GM18861 (cell line): ENCODE measurements around the gene CSPG4.
"Not testable (repeated sequence)": the region's sequence is repeated elsewhere in the genome, so short reads cannot be mapped to it uniquely, and the experiment has no call there.

Experiments used
- ATAC-seq: cut with Tn5 transposase; IDR thresholded peaks from one replicate; pipeline ENCODE4 v1.9.1; 2021; ENCODE audit not compliant: unreplicated experiment

CSPG4 gene

GRCh38 chr15:75725719-75726607, 13.3 kb upstream of the CSPG4 start:
- no peak for ATAC-seq

GRCh38 chr15:75725006-75725718, 12.5 kb upstream of the CSPG4 start:
- no peak for ATAC-seq

DNA sequence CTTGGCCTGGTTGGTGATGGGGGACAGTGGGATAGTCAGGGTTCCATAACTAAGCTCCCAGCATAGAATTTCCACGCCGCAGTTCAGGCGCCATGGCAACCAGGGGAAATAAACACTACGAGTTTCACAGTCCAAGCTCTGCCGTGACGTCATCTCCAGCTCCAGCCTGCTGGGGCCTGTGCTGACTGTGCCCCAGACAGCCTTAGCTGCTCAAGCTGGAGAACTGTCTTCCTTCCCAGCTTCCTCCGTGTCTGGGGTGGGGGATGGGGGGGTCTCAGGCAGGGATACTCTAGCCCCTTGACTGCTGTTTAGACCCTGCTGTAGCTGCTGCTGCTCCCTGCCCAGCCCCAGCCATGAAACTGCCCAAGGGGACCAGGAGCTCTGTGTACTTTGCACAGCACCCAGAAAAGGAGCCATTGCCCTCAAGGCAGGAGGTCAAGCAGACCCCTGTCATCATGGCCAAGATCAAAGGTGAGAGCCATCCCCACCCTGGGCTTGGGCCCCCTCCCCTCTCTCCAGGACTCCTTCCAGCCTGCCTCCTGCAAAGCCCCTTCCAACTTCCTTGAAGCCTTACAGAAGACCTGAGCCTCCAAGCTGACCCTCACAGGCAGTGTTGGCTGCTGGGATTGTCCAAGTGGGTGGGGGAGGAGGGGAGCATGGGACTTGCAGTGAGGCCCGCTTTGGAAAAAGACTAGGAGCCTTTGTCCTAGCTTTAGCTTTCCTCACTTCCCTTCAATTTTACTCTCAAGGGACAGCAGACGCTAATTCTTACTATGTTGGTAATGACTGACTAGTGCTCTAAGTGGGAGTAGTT, 11.4 kb upstream of the CSPG4 start:
- no peak for ATAC-seq

DNA sequence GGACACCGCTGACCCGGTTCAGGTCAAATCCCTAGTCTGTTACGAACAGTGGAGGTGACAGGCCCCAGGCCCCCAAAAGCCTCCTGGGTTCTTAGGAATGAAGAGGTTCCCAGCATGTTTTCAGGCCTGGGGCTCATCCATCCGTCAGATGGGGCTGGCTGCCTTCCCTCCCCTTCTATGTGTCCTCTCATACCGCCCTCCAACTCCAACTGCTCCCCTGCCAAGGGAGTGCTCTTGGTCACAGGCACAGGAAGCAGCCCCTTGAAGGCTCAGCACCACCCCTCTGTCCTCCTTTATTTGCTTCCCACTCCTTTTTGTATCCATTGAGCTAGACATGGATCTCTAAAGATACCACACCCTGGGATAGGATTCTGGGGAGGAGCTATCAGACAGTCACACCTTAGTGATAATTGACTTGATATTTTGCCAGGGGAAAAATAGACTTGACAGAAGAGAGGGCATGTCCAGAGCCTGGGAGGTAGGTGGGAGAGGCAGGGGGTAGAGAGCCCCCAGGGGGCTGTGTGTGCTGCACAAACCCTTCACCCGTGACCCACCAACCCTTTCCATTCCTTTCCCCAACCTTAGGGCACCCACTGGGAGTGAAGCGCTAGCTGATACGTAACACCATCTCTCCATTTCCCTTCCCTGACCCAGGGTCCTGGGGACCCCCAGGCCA, 10.7 kb upstream of the CSPG4 start:
- ATAC-seq = no peak

- no peak for ATAC-seq
Observed at GRCh38 chr15:75721923-75722870, 9.5 kb upstream of the CSPG4 start.

DNA sequence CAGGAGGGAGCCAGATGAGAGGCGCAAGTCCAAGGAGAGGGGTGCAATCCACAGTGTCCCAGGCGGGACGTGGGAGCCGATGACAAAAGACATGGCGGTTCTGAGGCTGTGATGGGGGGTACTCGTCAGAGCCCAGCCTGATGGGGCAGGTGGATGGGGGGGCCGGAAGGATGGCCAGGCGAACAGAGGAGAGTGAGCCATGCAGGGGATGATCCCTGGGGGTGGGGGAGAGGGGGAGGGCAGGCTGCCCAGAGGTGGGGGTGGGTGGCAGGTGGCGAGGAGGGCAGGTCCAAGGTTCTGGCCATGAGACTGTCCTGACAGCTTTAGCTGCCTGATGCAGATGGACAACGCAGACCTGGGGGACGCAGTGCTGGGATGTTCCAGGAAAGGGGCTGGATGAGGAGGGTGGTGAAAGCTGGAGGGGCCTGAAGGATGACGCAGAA, 8.9 kb upstream of the CSPG4 start:
- no peak for ATAC-seq

DNA sequence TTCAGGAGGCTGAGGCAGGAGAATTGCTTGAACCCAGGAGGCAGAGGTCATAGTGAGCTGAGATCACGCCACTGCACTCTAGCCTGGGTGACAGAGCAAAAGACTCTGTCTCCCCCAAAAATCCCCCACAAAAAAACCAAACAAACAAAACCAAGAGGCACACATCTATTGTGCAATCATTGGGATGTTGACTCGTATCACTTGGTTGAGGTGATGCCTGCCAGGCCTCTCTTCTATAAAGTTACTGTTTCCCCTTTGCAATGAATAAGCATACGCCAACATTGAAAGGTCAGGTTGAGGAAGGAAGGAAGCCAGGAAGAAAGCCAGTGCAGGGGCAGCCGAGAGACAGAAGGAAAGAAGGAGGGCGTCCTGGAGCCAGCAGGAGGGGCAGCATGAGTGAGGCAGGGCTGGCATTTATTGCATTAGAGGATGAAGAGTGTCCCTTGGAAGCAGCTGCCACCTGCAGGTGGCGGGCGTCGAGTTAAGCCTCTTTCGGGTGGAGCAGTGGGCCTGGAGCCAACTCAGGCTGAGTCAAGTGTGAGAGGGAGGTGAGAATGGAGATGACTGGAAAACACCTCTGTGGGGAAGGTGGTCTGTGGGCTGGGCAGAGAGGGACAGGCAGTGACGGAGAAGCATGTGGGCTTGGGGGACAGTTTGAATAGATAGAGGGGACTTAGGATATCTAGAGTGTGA, 8.3 kb upstream of the CSPG4 start:
- no peak for ATAC-seq

GRCh38 chr15:75720297-75720696, 7.6 kb upstream of the CSPG4 start:
- ATAC-seq = no peak

DNA sequence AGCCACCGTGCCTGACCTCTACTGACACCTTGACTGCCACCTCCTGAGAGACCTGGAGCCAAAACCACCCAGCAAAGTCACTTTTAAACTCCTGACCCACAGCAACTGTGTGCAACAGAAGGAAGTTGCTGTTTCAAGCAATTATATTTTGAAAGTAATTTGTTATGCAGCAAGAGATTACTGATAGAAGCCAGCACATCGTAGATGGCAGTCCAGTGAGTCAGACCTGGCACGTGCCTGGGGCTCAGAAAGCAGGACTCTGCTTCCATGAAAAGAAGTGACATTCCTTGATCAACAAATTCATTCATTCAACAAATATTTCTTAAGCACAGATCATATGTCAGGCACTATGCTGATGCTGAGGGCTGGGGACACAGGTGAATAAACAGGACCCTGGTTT, 5.7 kb upstream of the CSPG4 start:
- ATAC-seq = no peak

GRCh38 chr15:75717001-75717400, 4.4 kb upstream of the CSPG4 start:
- not testable (repeated sequence) for ATAC-seq

DNA sequence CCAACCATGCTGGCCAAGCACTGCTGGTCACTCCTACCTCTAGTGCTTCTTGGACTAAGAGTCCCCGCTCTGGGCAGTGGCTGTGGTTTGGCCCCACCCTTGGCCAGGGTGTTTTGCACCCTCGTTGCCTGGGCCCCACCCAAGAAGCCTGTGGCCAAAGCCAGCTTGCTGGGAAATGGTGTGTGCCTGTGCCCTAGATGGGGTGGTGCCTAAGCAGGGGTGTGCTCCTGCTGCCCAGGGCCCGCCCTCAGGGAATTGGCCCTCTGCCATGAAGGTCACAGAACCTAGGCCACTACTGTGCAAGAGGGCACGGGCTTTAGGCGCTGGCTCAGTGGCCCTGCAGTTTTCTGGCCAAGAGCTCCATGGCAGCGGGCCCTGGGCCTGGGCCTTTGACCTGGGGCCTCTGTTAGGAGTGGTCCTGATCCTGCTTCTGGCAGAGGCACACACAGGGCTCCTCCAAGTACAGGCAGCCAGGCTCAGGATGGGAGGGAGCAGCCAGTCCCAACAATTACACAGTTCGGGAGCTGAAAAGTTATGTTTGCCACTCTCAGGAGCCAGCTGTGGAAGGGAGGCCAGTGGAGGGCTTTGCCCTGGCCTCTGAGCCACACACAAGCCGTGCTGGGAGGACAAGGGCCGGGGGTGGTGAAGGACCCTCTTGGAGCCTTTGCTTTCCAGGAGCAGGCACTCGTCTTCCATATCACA, 3.8 kb upstream of the CSPG4 start:
- ATAC-seq = not testable (repeated sequence)

DNA sequence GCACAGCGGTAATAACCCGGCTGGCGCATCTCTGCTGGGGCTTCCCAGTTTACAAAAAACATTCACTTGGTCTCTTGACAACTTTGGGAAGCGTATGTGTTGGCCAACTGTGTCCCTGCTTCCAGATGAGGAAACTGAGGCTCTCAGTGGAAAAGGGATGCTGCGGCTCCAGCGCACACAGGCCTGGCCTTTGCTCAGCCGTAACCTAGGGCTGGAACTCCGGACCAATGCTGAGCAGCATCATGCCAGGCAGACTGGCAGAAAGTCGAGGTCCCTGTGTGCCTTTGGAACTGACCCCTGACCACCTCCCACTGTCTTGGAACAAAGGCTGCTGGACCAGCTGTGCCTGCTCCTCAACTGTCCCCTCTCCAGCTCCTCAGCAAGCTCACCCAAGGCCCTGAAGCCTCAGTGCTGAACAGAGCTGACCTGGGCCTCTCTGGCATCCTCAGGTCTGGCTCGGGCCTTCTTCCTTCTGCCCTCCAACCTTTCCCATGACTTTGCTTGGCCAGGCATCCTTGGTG, 2.7 kb upstream of the CSPG4 start:
- ATAC-seq = not testable (repeated sequence)

DNA sequence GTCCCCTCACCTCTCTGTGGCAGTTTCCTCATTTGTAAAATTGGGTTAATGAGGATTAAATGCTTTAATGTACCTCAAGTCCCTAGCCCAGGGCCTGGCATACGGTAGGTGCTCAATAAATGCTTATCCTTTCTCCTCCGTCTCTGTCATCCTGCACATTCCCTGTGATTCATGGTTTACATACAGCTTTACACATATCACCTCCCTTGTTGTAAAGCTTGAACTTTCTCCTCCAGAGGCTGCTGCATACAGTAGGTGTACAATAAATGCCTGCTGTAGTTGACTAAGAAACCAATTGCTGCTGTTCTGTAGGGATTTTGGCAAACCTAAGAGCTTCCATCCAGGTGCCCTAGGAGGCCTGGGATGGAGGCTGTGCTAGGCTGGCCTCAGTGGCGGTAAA, 1.5 kb upstream of the CSPG4 start:
- no peak for ATAC-seq

DNA sequence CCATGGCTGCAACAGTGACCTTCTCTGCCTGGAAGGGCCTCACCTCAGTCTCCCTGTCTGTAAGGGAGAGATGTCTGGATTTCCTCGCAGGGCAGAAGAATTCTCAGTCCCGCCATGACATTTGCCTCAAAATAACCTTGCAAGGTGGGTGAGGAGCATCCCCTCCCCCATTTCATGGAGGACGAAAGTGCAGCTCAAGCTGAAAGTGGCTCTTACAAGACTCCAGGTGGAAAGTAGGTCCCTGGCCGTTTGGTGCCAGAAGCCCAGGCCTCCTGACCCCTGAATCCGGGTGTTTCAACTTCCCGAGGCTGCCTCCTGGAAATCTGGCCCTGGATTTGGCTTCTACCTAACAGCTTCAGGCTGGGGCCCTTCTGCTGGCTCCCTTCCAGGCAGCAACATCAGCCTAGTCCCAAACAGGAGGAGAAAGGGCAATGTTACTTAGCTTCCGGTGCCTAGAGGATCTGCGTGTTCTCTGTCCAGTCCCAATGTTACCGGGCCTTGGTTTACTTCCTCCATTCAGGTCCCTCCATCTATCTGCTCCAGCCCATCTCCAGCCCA, 769 bp upstream of the CSPG4 start:
- no peak for ATAC-seq

DNA sequence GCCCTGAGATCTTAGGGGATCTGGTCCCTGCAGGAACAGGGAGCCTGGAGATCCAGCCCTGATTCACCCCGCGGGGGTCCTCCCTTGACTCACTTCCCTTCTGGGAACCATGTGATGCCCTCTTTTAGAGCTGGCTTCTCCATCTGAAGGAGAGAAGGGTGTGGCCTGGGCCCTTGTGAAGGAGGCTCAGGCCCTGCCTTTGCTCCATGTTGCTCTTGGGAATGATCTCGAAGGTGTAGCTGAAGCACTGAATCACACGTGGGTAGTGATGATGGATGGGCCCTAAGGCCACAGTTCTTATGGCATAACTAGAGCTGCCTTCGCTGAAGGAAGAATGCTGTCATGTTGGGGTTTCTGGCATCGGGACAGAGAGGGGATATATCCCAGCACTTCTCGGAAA, 1.2 kb downstream of the CSPG4 start:
- not testable (repeated sequence) for ATAC-seq

DNA sequence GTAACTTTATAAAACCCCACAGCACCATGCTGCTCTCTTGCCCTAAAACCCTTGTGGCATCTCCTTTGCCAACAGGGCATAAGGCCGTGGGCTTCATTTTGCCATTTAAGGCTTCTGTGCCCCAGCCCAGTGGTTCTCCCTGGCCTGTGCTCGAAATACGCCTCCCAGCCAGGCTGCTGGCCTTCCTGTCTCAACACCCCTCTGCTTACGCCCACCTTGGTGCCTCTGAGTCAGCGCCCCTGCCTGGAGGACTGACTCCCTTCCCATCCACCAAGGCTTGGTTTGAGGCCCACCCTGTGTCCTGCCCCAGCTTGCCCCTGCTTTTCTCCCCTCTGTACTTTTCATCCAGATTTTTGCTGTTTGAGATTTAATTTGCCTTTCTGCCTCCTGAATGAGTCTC, 1.8 kb downstream of the CSPG4 start:
- not testable (repeated sequence) for ATAC-seq

GRCh38 chr15:75709458-75709857, 3.2 kb downstream of the CSPG4 start:
- not testable (repeated sequence) for ATAC-seq

DNA sequence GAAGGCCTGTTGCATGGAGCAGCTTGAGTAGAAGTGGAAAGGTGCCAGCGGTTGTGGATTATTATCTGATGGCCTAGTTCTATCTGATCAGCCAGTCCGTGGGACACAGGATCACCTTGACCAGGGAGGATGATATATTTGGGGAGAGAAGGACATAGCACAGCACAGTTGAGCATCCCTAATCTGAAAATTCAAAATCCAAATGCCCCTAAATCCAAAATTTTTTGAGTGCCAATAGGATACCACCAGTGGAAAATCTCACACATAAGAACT, 6.0 kb downstream of the CSPG4 start:
- no peak for ATAC-seq
